Measurements from ENCODE around the gene WNT7A.

WNT7A gene

GRCh38 chr3:13843351-13843750 lies 36.5 kb downstream of the WNT7A start:
- Histone ChIP-seq H3K27me3 (ENCODE audit: insufficient read depth, insufficient read length) (no peaks in the 10 kb centered on the region), H3K9me3 (ENCODE audit: insufficient read depth, low read length) (no peaks in the 10 kb centered on the region), H3K36me3 (ENCODE audit: insufficient read depth, insufficient read length, low read length) (no peaks in the 10 kb centered on the region), H3K9ac (ENCODE audit: insufficient read length, low read depth) (no peak overlapping the region), H3K4me3 (ENCODE audit: insufficient read length, low read depth) (no peak overlapping the region), H3K4me1 (ENCODE audit: insufficient read depth, insufficient read length) (peaks cover 7% of the 10 kb centered on the region)
- DNase-seq (ENCODE audit: low read depth, low spot score), result no peak
- TF ChIP-seq ZNF274 (IDR thresholded peaks at IDR 0.05; ENCODE audit: low read depth, low read length), result no peak
- TF ChIP-seq SUZ12 (IDR thresholded peaks at IDR 0.05; ENCODE audit: extremely low read depth, insufficient read depth, insufficient read length), result no peak
- no peak for TF ChIP-seq YY1 (IDR thresholded peaks at IDR 0.05; ENCODE audit: insufficient read depth, insufficient read length)

DNA sequence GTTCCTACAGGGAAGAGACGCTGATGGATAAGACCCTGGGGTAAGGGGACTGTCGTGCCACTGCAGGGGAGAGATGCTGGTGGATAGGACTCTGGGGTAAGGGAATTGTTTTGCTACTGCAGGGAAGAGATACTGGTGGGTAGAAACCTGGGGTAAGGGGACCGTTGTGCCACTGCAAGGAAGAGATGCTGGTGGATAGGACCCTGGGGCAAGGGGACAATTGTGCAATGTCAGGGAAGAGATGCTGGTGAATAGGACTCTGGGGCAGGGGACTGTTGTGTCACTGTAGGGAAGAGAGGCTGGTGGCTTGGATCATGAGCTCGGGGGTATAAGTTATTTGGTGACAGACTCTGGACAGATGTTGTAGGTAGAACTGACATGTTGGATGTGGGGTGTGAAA lies 37.6 kb downstream of the WNT7A start:
- H3K36me3 ChIP-seq (ENCODE audit: insufficient read depth, insufficient read length, low read length), result no peaks in the 10 kb centered on the region
- no peaks in the 10 kb centered on the region for H3K9me3 ChIP-seq (ENCODE audit: insufficient read depth, low read length)
- DNase-seq (ENCODE audit: low read depth, low spot score), result no peak
- H3K27me3 ChIP-seq (ENCODE audit: insufficient read depth, insufficient read length), result no peaks in the 10 kb centered on the region
- no peak overlapping the region for H3K9ac ChIP-seq (ENCODE audit: insufficient read length, low read depth)
- peaks cover 7% of the 10 kb centered on the region for H3K4me1 ChIP-seq (ENCODE audit: insufficient read depth, insufficient read length)
- TF ChIP-seq YY1 (IDR thresholded peaks at IDR 0.05; ENCODE audit: insufficient read depth, insufficient read length) (no peak), ZNF274 (IDR thresholded peaks at IDR 0.05; ENCODE audit: low read depth, low read length) (no peak), SUZ12 (IDR thresholded peaks at IDR 0.05; ENCODE audit: extremely low read depth, insufficient read depth, insufficient read length) (no peak)
- H3K4me3 ChIP-seq (ENCODE audit: insufficient read length, low read depth), result no peak overlapping the region

- Histone ChIP-seq H3K9me3 (ENCODE audit: insufficient read depth, low read length) (no peaks in the 10 kb centered on the region), H3K4me1 (ENCODE audit: insufficient read depth, insufficient read length) (peaks cover 3% of the 10 kb centered on the region), H3K9ac (ENCODE audit: insufficient read length, low read depth) (no peak overlapping the region), H3K4me3 (ENCODE audit: insufficient read length, low read depth) (no peak overlapping the region), H3K36me3 (ENCODE audit: insufficient read depth, insufficient read length, low read length) (no peaks in the 10 kb centered on the region), H3K27me3 (ENCODE audit: insufficient read depth, insufficient read length) (no peaks in the 10 kb centered on the region)
- DNase-seq (ENCODE audit: low read depth, low spot score), result no peak
- TF ChIP-seq ZNF274 (IDR thresholded peaks at IDR 0.05; ENCODE audit: low read depth, low read length), result no peak
Observed at GRCh38 chr3:13841826-13842225, 38.0 kb downstream of the WNT7A start.

DNA sequence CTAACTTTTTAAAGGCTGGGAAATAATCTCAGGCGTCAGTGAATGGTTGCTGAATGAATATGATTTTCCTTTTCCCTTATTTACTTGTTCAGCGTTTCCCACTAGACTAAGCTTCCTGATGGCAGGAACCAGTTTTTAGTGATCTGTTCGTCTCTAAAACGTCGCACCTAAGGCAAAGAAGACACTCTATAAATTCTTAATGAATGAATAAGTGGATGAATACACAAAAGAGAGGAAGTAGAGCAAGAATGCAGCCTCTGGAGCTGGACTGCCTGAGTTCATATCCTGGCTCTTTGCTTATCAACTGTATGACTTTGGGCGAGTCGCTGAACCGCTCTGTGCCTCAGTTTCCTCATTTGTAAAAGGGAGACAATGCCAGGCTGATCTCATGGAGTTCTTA lies 38.7 kb downstream of the WNT7A start:
- TF ChIP-seq SUZ12 (IDR thresholded peaks at IDR 0.05; ENCODE audit: extremely low read depth, insufficient read depth, insufficient read length), result no peak
- TF ChIP-seq YY1 (IDR thresholded peaks at IDR 0.05; ENCODE audit: insufficient read depth, insufficient read length), result no peak
- no peak for TF ChIP-seq ZNF274 (IDR thresholded peaks at IDR 0.05; ENCODE audit: low read depth, low read length)
- Histone ChIP-seq H3K4me1 (ENCODE audit: insufficient read depth, insufficient read length) (peaks cover 2% of the 10 kb centered on the region), H3K27me3 (ENCODE audit: insufficient read depth, insufficient read length) (no peaks in the 10 kb centered on the region)

GRCh38 chr3:13840456-13840855 lies 39.4 kb downstream of the WNT7A start:
- Histone ChIP-seq H3K36me3 (ENCODE audit: insufficient read depth, insufficient read length, low read length) (no peaks in the 10 kb centered on the region), H3K9ac (ENCODE audit: insufficient read length, low read depth) (no peak overlapping the region), H3K27me3 (ENCODE audit: insufficient read depth, insufficient read length) (no peaks in the 10 kb centered on the region), H3K9me3 (ENCODE audit: insufficient read depth, low read length) (no peaks in the 10 kb centered on the region), H3K4me3 (ENCODE audit: insufficient read length, low read depth) (no peak overlapping the region), H3K4me1 (ENCODE audit: insufficient read depth, insufficient read length) (peaks cover 2% of the 10 kb centered on the region)
- no peak for DNase-seq (ENCODE audit: low read depth, low spot score)
- TF ChIP-seq YY1 (IDR thresholded peaks at IDR 0.05; ENCODE audit: insufficient read depth, insufficient read length) (no peak), ZNF274 (IDR thresholded peaks at IDR 0.05; ENCODE audit: low read depth, low read length) (no peak), SUZ12 (IDR thresholded peaks at IDR 0.05; ENCODE audit: extremely low read depth, insufficient read depth, insufficient read length) (no peak)

More for the DNA sequence above, 38.7 kb downstream of the WNT7A start:
- H3K36me3 ChIP-seq (ENCODE audit: insufficient read depth, insufficient read length, low read length), result no peaks in the 10 kb centered on the region
- DNase-seq (ENCODE audit: low read depth, low spot score), result no peak
- H3K9me3 ChIP-seq (ENCODE audit: insufficient read depth, low read length), result no peaks in the 10 kb centered on the region
- no peak overlapping the region for H3K4me3 ChIP-seq (ENCODE audit: insufficient read length, low read depth)
- no peak overlapping the region for H3K9ac ChIP-seq (ENCODE audit: insufficient read length, low read depth)

GRCh38 chr3:13839726-13840340 lies 40.0 kb downstream of the WNT7A start:
- DNase-seq (ENCODE audit: low read depth, low spot score), result no peak
- peaks cover 2% of the 10 kb centered on the region for H3K4me1 ChIP-seq (ENCODE audit: insufficient read depth, insufficient read length)
- H3K27me3 ChIP-seq (ENCODE audit: insufficient read depth, insufficient read length), result peaks cover 2% of the 10 kb centered on the region
- H3K9me3 ChIP-seq (ENCODE audit: insufficient read depth, low read length), result no peaks in the 10 kb centered on the region
- no peaks in the 10 kb centered on the region for H3K36me3 ChIP-seq (ENCODE audit: insufficient read depth, insufficient read length, low read length)
- TF ChIP-seq ZNF274 (IDR thresholded peaks at IDR 0.05; ENCODE audit: low read depth, low read length) (no peak), SUZ12 (IDR thresholded peaks at IDR 0.05; ENCODE audit: extremely low read depth, insufficient read depth, insufficient read length) (no peak), YY1 (IDR thresholded peaks at IDR 0.05; ENCODE audit: insufficient read depth, insufficient read length) (no peak)
- no peak overlapping the region for H3K4me3 ChIP-seq (ENCODE audit: insufficient read length, low read depth)
- no peak overlapping the region for H3K9ac ChIP-seq (ENCODE audit: insufficient read length, low read depth)

GRCh38 chr3:13839253-13839652 lies 40.6 kb downstream of the WNT7A start:
- no peak overlapping the region for H3K4me3 ChIP-seq (ENCODE audit: insufficient read length, low read depth)
- no peaks in the 10 kb centered on the region for H3K36me3 ChIP-seq (ENCODE audit: insufficient read depth, insufficient read length, low read length)
- H3K9me3 ChIP-seq (ENCODE audit: insufficient read depth, low read length), result no peaks in the 10 kb centered on the region
- H3K27me3 ChIP-seq (ENCODE audit: insufficient read depth, insufficient read length), result peaks cover 2% of the 10 kb centered on the region
- no peak for DNase-seq (ENCODE audit: low read depth, low spot score)
- H3K9ac ChIP-seq (ENCODE audit: insufficient read length, low read depth), result no peak overlapping the region
- peaks cover 4% of the 10 kb centered on the region for H3K4me1 ChIP-seq (ENCODE audit: insufficient read depth, insufficient read length)
- TF ChIP-seq SUZ12 (IDR thresholded peaks at IDR 0.05; ENCODE audit: extremely low read depth, insufficient read depth, insufficient read length) (no peak), YY1 (IDR thresholded peaks at IDR 0.05; ENCODE audit: insufficient read depth, insufficient read length) (no peak), ZNF274 (IDR thresholded peaks at IDR 0.05; ENCODE audit: low read depth, low read length) (no peak)

Data from NT2/D1 (cell line).